GM12878 (cell line): ENCODE data around the gene SCAANT1. TPM values are rescaled to one million over a fixed set of nuclear protein-coding genes. Genes with fewer than 3 reads are reported as not detected.

Experiments used
- CBX5 ChIP-seq: sonication (generic); IDR thresholded peaks from 2 replicates; pipeline ENCODE4 v1.6.1; 2016; ENCODE audit warnings: low read depth, moderate library complexity, mild to moderate bottlenecking, inconsistent platforms
- CUX1 ChIP-seq: IDR thresholded peaks from 2 replicates; pipeline ENCODE4 v1.6.1; 2012; ENCODE audit warnings: improper control_type of control experiment, low read depth, low read length; ENCODE audit not compliant: insufficient replicate concordance
- EED ChIP-seq: sonication (generic); IDR thresholded peaks from 2 replicates; pipeline ENCODE4 v1.6.1; 2016; ENCODE audit warnings: antibody characterized with exemption, low read depth
- EP300 ChIP-seq, 2 experiments: fragments of 150-350 bp in 1 of 2; IDR thresholded peaks; 2 replicates each; pipeline ENCODE4 v1.6.1; 2011 to 2012; ENCODE audit warnings: low read depth in 2 of 2, low read length in 2 of 2, borderline replicate concordance in 1 of 2, improper control_type of control experiment in 1 of 2, inconsistent platforms in 1 of 2; ENCODE audit not compliant: control insufficient read depth in 1 of 2
- ESRRA ChIP-seq: IDR thresholded peaks from 2 replicates; pipeline ENCODE4 v1.6.1; 2012; ENCODE audit warnings: mild to moderate bottlenecking, low read length, improper control_type of control experiment
- JUNB ChIP-seq: IDR thresholded peaks from 2 replicates; pipeline ENCODE4 v1.6.1; 2016; ENCODE audit warnings: antibody characterized with exemption, mild to moderate bottlenecking
- KAT2A ChIP-seq: conservative IDR thresholded peaks from 2 replicates; pipeline ENCODE4 v1.6.1; 2011; ENCODE audit warnings: low read depth, low read length; ENCODE audit not compliant: control insufficient read depth
- MEF2A ChIP-seq: IDR thresholded peaks from 2 replicates; pipeline ENCODE4 v1.6.1; 2011; ENCODE audit warnings: low read depth, mild to moderate bottlenecking, low read length, moderate library complexity; ENCODE audit not compliant: insufficient read depth
- MTA2 ChIP-seq: fragments of 450-650 bp; IDR thresholded peaks from 2 replicates; pipeline ENCODE4 v1.6.1; 2016; ENCODE audit warnings: low read depth, mild to moderate bottlenecking, moderate library complexity
- MYC ChIP-seq: IDR thresholded peaks from 2 replicates; pipeline ENCODE4 v1.6.1; 2011; ENCODE audit warnings: mild to moderate bottlenecking, low read length, moderate library complexity, inconsistent platforms; ENCODE audit not compliant: insufficient read depth, insufficient replicate concordance, insufficient read length, severe bottlenecking
- NFYA ChIP-seq: IDR thresholded peaks from 2 replicates; pipeline ENCODE4 v1.6.1; 2011; ENCODE audit warnings: low read depth, mild to moderate bottlenecking, low read length, improper control_type of control experiment, borderline replicate concordance
- NRF1 ChIP-seq: conservative IDR thresholded peaks from 2 replicates; pipeline ENCODE4 v1.6.1; 2011; ENCODE audit warnings: mild to moderate bottlenecking, low read depth, low read length, improper control_type of control experiment
- RCOR1 ChIP-seq: conservative IDR thresholded peaks from 2 replicates; pipeline ENCODE4 v1.6.1; 2012; ENCODE audit warnings: low read depth, low read length, improper control_type of control experiment
- RFX5 ChIP-seq: IDR thresholded peaks from 2 replicates; pipeline ENCODE4 v1.6.1; 2011; ENCODE audit warnings: low read depth, low read length, improper control_type of control experiment
- SMAD1 ChIP-seq: fragments of 450-650 bp; IDR thresholded peaks from 2 replicates; pipeline ENCODE4 v1.6.1; 2018; ENCODE audit warnings: mild to moderate bottlenecking, low read depth; ENCODE audit not compliant: partially characterized antibody
- SMAD5 ChIP-seq: IDR thresholded peaks from 2 replicates; pipeline ENCODE4 v1.6.1; 2016; ENCODE audit warnings: antibody characterized with exemption, low read depth
- SPI1 ChIP-seq: IDR thresholded peaks from 2 replicates; pipeline ENCODE4 v1.6.1; 2011; ENCODE audit warnings: low read depth, mild to moderate bottlenecking, low read length, moderate library complexity, borderline replicate concordance; ENCODE audit not compliant: insufficient read depth
- STAT1 ChIP-seq: fragments of 450-650 bp; conservative IDR thresholded peaks from 2 replicates; pipeline ENCODE4 v1.6.1; 2014; ENCODE audit warnings: antibody characterized with exemption, mild to moderate bottlenecking
- ZNF274 ChIP-seq: IDR thresholded peaks from one replicate; pipeline ENCODE4 v1.8.0; 2011; ENCODE audit not compliant: insufficient read length, insufficient read depth
- ZNF384 ChIP-seq: IDR thresholded peaks from 2 replicates; pipeline ENCODE4 v1.6.1; 2012; ENCODE audit warnings: low read depth, mild to moderate bottlenecking, low read length, improper control_type of control experiment, borderline replicate concordance
- polyA plus RNA-seq, 11 experiments: library from polyadenylated mRNA; depleted of rRNA in 4 of 11; unstranded in 6 of 11; stranded (reverse) in 5 of 11; fragments of >200 nt; fragmentation: Nextera tagmentation in 4 of 11; fragmentation: Illumina TruSeq in 1 of 11; extraction: Ambion mirVana in 4 of 11; extraction: Trizol in 1 of 11; gene quantifications; 1 replicate in 1 of 11; 2 replicates in 10 of 11; pipeline versions ENCODE4 v1.2.1 to v1.2.3, GENCODE V29; 2011 to 2016; ENCODE audit warnings: inconsistent platforms in 2 of 11, missing spikeins in 2 of 11, low read depth in 1 of 11
- total RNA-seq, 4 experiments: library from RNA; depleted of rRNA in 3 of 4; stranded (reverse); fragments of >200 nt in 3 of 4; fragmentation: Illumina TruSeq in 1 of 4; extraction: Trizol in 1 of 4; gene quantifications; 2 replicates each; pipeline versions ENCODE4 v1.2.1 to v1.2.3, GENCODE V29; 2013 to 2021
- TF ChIP-seq, protein P1 (sequence below): fragments of 450-650 bp; IDR thresholded peaks from 2 replicates; pipeline ENCODE4 v1.6.1; 2018; ENCODE audit warnings: mild to moderate bottlenecking, low read depth, moderate library complexity; ENCODE audit not compliant: partially characterized antibody

SCAANT1 gene
- total and polyA plus RNA-seq, 10 of the 15 experiments (the other 5 are each of a cell fraction or from before 2014, with no cell fraction given), result 0.60 to 1.7 (median 0.95) TPM; not detected in 6

GRCh38 chr3:63911873-63912767 lies at the start of gene SCAANT1 (continued):
- TF ChIP-seq MTA2 (no peak), NFYA (no peak), SMAD1 (no peak), SMAD5 (no peak), ZNF384 (no peak), ZNF274 (no peak), KAT2A (no peak), MYC (no peak), EED (0 out of 2 replicates have a peak, but pooled peaks have one; percentile 11), STAT1 (no peak), ESRRA (no peak), RFX5 (no peak), CBX5 (no peak), EP300 (IDR thresholded peaks at IDR 0.05; ENCODE audit: borderline replicate concordance in 1 of 2, control insufficient read depth in 1 of 2, low read depth in 2 of 2, low read length in 2 of 2) (no peak), JUNB (no peak), SPI1 (no peak), CUX1 (no peak), RCOR1 (no peak), NRF1 (no peak), MEF2A (no peak)
- TF ChIP-seq, protein P1, sequence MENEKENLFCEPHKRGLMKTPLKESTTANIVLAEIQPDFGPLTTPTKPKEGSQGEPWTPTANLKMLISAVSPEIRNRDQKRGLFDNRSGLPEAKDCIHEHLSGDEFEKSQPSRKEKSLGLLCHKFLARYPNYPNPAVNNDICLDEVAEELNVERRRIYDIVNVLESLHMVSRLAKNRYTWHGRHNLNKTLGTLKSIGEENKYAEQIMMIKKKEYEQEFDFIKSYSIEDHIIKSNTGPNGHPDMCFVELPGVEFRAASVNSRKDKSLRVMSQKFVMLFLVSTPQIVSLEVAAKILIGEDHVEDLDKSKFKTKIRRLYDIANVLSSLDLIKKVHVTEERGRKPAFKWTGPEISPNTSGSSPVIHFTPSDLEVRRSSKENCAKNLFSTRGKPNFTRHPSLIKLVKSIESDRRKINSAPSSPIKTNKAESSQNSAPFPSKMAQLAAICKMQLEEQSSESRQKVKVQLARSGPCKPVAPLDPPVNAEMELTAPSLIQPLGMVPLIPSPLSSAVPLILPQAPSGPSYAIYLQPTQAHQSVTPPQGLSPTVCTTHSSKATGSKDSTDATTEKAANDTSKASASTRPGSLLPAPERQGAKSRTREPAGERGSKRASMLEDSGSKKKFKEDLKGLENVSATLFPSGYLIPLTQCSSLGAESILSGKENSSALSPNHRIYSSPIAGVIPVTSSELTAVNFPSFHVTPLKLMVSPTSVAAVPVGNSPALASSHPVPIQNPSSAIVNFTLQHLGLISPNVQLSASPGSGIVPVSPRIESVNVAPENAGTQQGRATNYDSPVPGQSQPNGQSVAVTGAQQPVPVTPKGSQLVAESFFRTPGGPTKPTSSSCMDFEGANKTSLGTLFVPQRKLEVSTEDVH, result no peak
